Bronchial epithelial cell (primary cell): ENCODE measurements around the gene BMERB1. TPM values are rescaled to one million over a fixed set of nuclear protein-coding genes. Genes with fewer than 3 reads are reported as not detected.

Experiments
- DNase-seq: peaks from one replicate; pipeline ENCODE4 v3.0.0-alpha.2; 2010; ENCODE audit warnings: low read depth
- FAIRE-seq: peaks from 2 replicates; lab custom pipeline; 2011; peaks lifted over from hg19 to GRCh38; lab: Jason Lieb, UNC
- H3K27me3 ChIP-seq: 2 replicates; pipeline ENCODE4 v1.5.1; 2011; ENCODE audit warnings: low read length; ENCODE audit not compliant: control insufficient read depth, insufficient read depth
- H3K36me3 ChIP-seq: 2 replicates; pipeline ENCODE4 v1.5.1; 2011; ENCODE audit warnings: low read length; ENCODE audit not compliant: control insufficient read depth, insufficient read depth
- H3K4me3 ChIP-seq: 2 replicates; pipeline ENCODE4 v1.5.1; 2011; ENCODE audit warnings: mild to moderate bottlenecking, low read depth, low read length, control low read depth
- CTCF ChIP-seq: IDR thresholded peaks from 2 replicates; pipeline ENCODE4 v1.5.1; 2011; ENCODE audit warnings: mild to moderate bottlenecking, moderate library complexity, low read length, control low read depth, inconsistent platforms; ENCODE audit not compliant: insufficient read depth, severe bottlenecking
- total RNA-seq: library from RNA; depleted of rRNA; stranded (reverse); fragments of >200 nt; gene quantifications from 2 replicates; pipeline ENCODE4 v1.2.1, GENCODE V29; 2014

BMERB1 gene
- total RNA-seq, 1 donor from 2014 or later: 8.4 TPM

DNA sequence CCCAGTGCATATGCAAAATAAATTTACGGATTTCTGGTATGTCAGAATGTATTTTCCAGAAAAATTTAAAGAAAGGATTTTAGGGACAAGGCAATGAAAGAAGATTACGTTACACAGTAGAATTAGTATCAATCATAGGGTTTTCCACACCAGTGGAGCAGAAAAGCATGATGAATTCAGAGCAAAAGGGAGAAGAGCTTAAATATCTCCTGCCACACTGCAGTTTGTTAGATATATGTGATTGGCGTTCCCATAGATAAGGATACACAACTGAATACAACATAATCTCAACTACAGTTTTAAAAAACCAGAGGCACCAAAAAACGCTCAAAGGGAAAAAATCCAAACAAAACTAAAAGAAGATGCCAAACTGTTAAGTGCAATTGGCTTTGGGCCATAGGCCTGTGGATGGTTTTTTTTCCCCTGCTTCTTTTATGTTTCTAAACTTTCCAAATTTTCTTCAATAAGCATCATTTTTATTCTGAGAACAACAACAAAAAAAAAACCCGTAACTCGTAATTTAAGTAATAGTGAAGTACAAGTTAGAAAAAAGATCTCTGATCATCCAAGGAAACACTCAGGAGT, 186.3 kb downstream of the BMERB1 start:
- no peak for DNase-seq
- H3K36me3 ChIP-seq: peaks cover 23% of the 10 kb centered on the region
- H3K4me3 ChIP-seq: no peak overlapping the region
- no peak for FAIRE-seq
- no peaks in the 10 kb centered on the region for H3K27me3 ChIP-seq
- no peak for TF ChIP-seq CTCF

- TF ChIP-seq CTCF: no peak
- DNase-seq (no peak), FAIRE-seq (no peak)
- no peaks in the 10 kb centered on the region for H3K27me3 ChIP-seq
- peaks cover 20% of the 10 kb centered on the region for H3K36me3 ChIP-seq
- no peak overlapping the region for H3K4me3 ChIP-seq
Measured at GRCh38 chr16:15621456-15621855, 187.1 kb downstream of the BMERB1 start.

DNA sequence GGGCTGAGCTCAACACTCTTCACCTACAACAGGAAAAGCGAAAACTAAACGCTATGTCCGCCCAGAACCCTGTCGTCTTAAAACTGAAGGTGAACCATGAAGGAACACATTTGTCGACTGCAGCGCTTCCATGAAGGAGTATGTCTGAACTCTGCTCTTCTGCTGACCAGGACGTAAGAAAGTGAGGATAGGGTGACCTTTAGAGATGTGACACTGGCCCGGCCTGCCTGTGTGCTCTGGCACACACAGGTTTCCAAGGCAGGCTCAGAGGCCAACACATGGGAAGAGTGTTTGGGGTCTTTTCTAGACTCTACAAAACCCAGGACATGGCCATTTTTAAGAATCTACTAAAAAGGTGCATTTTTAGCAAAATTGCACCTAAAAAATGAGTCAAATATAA, 187.5 kb downstream of the BMERB1 start:
- Histone ChIP-seq H3K36me3 (peaks cover 20% of the 10 kb centered on the region), H3K27me3 (no peaks in the 10 kb centered on the region), H3K4me3 (no peak overlapping the region)
- FAIRE-seq (no peak), DNase-seq (no peak)
- no peak for TF ChIP-seq CTCF

GRCh38 chr16:15631730-15632409, 197.5 kb downstream of the BMERB1 start:
- H3K36me3 ChIP-seq: peaks cover 22% of the 10 kb centered on the region
- no peak for TF ChIP-seq CTCF
- no peak overlapping the region for H3K4me3 ChIP-seq
- FAIRE-seq: no peak
- DNase-seq: no peak
- H3K27me3 ChIP-seq: no peaks in the 10 kb centered on the region

DNA sequence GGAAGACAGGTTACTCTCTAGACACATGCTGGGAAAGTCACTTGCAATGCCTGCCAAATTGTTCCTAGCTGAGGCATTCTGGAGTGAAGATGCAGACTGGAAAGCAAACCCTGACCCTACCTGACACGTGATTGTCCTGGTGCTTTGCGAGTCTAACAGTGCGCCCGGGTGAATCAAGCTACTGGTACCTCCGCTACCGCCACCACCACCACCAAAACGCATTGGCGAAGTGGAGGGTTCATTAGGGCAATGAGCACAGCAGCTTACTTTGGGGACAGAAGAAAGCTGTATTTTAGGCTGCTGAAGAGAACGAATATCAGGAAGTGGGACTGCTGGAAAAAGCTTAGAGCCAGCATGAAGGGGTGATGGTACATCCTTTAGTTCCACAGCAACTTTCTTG, 201.5 kb downstream of the BMERB1 start:
- Histone ChIP-seq H3K36me3 (peaks cover 27% of the 10 kb centered on the region), H3K4me3 (no peak overlapping the region), H3K27me3 (no peaks in the 10 kb centered on the region)
- no peak for DNase-seq
- no peak for FAIRE-seq
- TF ChIP-seq CTCF: no peak

- FAIRE-seq: no peak
Measured at GRCh38 chr16:15636392-15636873, 202.0 kb downstream of the BMERB1 start.

More at GRCh38 chr16:15636392-15636873, 202.0 kb downstream of the BMERB1 start:
- Histone ChIP-seq H3K36me3 (peaks cover 25% of the 10 kb centered on the region), H3K27me3 (no peaks in the 10 kb centered on the region), H3K4me3 (no peak overlapping the region)
- no peak for TF ChIP-seq CTCF
- DNase-seq: no peak
